GM21737 (cell line): ENCODE results near the gene PRPF31.
"Not testable (repeated sequence)": the region's sequence is repeated elsewhere in the genome, so short reads cannot be mapped to it uniquely, and the experiment has no call there.

Source experiments
- ATAC-seq: cut with Tn5 transposase; IDR thresholded peaks from one replicate; pipeline ENCODE4 v1.9.1; 2021; ENCODE audit warnings: mild to moderate bottlenecking, moderate library complexity; ENCODE audit not compliant: unreplicated experiment

PRPF31 gene

DNA sequence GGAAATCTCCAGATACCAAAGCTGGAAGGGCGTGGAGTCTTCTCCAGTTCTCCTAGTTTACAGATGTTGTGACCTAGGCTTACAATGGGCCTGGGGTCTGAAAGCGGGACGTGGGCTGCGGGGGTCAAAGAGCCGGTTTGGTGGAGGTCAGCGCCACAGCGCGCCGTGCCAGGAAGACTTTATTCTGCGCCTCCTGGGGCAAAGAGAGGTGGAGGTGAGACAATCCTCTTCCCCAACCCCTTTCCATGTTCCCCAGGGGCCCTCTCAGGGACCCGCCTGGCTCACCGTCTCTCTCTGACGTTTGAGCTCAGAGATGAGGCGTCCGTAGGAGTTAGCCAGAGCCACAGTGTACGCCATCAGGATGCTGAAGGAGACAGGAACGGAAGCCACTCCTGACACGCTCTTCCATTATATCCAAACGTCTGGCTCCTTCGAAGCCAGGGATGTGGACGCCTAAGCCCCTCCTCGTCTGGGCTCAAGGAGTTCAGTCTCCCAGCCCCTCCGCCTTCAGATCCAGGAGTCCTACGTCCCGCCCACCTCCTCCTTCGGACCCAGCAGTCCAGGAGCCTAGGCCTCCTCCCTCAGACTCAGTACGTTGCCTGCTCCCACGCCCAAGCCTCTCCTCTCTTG is 44.7 kb downstream of the PRPF31 start:
- no peak for ATAC-seq

DNA sequence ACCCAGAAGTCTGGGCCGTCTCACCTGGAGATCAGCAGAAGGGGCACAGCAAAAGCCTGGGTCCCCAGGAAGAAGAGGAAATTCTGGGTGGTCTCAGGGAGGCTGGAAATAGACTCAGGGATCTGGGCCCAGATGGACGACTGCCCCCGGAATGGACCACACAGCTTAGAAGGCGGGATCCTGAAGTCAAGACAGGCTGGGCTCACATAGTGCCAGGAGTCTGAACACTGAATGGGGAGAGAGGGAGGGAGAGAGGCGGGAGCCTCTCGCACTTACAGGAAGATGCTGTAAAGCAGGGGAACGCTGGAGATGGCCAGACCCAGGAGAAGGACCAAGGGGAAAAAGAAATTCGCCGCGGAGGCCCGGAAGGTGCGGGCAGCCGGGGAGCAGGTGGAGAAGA is 45.3 kb downstream of the PRPF31 start:
- ATAC-seq: no peak

DNA sequence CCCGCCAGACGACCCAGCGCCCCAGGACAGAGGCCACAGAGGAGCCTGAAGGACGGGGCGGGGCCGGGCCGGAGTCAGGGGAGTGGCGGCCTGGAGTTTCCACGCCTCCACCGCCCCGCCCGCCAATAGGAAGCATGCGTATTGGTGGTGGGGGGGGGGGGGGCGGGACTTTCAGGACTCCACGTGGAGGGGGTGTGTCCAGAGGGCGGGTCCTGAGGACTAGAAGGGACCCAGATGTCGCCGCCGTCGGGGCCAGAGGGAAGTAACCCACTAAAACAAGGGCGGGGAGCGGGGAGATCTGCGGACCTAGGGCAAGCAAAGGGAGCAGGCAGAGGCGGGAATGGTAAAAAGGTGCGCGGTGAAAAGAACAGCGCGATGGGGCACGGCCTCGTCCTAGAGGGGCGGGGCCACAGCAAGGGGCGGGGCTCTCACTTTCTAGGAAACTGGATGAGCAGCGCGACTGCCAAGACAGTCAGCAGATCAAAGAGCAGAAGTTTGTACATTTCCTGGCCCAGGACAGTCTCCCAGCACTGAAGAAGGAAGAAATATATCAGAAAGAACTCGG is 46.8 kb downstream of the PRPF31 start:
- no peak for ATAC-seq

DNA sequence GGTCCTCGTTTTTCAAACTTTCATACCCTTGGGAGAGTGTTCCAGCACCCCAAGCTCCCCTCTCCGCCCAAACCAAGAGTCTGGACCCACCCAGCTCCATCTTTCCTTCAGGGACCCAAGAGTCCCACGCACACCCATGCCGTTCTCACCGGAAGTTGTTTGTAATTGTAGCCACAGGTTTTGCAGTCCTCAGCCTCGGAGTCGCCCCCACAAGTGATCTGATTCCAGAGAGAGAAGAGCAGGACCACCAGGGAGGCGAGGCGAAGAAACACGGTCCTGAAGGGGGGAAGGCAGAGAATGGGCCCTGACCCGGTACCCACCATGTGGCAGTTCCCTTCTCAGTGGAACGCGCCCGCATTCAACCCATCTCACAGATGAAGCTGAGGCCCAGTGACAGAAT is 47.3 kb downstream of the PRPF31 start:
- no peak for ATAC-seq

DNA sequence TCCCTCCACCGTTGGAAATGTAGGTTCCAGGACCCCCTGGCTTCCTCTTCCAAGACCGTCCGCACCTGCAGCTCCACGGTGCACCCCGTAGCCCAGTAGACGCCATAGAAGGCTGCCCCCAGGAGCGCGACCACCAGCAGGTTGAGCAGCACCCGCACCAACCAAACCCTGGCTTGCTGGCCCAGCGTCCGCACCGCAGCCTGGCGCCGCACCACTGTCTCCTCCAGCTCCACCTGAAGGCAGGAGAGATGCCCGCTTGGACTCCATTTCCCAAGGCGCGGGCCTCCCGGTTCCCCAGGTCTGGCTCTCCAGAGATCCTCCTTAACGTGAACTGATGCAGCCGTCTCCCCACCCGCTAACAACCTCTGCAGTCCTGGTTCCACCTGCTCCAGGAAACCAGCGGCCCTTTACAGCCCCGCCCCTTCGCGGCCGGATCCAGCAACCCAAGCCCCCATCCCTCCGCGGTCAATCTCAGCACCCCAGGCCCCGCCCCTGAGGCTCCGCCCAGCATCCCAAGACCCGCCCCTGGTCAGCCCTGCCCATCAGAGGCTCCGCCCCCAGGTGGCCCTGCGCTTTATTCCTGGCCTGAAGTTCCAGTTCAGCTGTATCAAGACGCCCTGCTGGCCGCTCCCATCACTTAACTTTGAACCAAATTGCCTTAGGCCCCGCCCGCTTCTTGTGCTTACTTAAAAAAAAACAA is 49.0 kb downstream of the PRPF31 start:
- no peak for ATAC-seq

DNA sequence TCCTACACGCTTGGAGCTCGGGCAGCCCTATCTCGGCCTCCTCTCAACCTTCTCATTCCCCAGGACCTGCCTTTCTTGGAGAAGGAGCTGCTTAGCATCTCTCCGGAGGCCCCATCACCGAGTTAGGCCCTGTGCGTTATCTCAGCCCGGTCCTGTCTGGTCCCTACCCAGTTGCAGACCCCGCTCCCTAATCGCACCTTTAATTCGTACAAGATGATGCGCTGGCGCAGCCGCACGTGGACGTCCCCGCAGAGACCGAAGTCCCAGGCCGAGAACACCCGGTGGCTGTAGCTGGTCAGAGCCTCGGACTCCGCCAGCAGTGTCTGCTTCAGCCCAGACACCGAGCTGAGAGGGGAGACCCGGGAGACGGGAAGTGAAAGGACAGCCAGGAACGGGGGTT is 49.7 kb downstream of the PRPF31 start:
- ATAC-seq: no peak

DNA sequence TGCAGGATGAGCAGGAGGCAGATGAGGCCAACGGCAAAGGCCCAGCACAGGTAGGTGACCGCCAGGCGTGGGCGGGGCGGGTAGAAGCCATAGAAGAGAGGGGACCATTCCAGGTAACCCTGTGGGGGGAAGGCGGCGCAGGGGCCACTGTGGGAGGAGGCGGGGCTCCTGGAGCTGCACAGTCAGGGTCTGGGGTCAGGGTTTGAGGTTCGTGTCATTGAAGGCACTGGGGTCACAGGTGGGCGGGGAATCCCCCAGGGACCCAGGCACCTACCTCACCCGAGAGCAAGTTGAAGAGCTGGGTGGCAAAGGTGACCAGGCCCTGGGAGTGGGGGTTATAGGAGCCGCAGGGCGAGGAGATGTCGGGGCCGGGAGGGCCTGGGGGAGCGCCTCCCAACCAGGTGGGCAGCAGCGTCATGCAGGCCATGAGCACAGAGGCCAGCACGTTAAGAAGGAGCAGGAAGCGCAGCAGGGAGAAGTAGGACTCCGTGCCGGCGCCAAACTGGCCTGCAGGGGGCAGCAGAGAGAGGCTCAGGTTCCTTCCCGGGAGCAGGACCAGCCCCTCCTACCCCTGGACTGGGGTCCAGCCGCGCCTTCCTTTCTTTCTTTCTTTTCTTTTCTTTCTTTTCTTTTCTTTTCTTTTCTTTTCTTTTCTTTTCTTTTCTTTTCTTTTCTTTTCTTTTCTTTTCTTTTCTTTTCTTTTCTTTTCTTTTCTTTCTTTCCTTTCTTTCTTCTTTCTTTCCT is 52.8 kb downstream of the PRPF31 start:
- ATAC-seq: no peak

DNA sequence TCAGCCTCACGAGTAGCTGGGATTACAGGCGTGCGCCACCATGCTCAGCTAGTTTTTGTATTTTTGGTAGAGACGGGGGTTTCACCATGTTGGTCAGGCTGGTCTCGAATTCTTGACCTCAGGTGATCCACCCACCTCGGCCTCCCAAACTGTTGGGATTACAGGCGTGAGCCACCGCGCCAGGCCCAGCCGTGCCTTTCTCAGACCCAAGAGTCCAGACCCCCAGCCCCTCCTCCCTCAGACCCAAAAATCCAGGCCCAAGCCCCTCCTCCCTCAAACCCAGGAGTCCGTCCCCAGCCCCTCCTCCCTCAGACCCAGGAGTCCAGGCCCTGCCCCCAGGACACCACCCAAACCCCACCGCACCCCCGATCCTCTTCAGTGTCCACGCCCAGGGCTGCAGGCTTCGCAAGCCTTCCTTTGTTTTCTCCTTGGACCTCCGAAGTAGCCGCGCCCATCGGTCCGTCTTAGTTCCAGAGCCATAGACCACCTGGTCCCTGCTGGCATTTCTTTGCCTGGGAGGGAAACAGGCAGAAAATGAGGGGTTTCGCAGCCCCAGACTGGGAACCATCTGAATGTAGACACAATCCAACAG is 53.7 kb downstream of the PRPF31 start:
- no peak for ATAC-seq

DNA sequence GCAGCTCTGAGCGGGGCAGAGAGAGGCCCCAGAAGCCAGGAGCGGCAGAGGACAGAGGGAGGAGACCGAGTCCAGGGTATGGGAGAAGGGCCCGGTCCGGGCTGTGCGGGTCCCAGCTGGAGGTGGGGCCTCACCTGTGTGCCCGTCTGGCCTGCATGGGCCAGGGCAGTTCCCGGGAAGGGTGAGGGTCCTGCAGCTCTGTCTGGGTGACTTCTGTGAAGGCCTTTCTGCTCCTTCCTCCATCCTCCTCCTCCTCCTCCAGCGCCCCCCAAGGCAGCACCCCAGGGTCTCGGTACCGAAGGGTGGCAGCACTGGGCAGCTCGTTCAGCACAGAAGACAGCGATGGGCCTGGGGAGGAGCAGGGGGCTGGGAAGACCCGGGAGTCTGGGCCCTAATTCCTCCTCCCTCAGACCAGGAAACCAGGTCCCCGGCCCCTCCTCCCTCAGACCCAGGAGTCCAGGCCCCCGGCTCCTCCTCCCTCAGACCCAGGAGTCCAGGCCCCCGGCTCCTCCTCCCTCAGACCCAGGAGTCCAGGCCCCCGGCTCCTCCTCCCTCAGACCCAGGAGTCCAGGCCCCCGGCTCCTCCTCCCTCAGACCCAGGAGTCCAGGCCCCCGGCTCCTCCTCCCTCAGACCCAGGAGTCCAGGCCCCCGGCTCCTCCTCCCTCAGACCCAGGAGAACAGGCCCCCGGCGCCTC is 56.3 kb downstream of the PRPF31 start:
- not testable (repeated sequence) for ATAC-seq

DNA sequence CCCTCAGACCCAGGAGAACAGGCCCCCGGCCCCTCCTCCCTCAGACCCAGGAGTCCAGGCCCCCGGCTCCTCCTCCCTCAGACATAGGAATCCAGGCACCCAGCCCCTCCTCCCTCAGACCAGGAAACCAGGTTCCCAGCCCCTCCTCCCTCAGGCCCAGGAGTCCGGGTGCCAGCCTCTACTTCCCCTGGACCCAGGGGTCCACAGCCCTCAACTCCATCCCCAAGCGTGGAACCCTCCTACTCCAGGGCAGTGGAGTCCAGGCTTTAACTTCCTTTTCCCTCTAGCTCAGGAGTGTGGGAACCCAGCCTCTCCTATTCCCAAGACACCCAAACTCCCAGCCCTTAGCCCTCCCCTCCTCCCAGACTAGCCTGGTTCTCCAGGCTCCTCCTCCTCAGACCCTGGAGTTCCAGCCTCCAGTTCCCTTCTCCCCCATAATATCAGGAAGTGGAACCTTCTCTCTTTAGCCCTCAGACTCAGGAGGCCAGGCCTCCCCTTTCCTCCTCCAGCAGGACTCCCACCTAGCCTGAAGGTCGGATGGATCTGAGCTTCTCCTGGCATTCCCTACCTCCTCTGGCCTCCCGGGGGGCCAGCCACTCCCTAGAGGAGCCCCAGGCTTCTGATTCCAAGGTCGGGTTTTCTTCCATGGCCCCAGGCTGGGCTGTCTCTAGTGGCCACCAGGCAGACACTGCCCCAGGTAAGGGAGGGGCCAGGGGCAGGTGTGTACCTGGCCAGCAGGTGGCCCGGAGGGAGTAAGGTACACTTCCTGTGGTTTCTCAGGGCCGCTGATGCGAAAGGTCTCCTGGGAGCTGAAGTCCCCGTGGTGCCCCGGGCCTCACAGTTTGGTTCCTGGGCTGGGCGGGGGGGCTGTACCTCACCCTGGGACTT is 57.2 kb downstream of the PRPF31 start, which contains the start of gene TMC4:
TSS of gene TMC4 (minus strand) at position 690 of the 888 bp plus-strand sequence. CDS start at position 647, 43 bp downstream.
- no peak for ATAC-seq

DNA sequence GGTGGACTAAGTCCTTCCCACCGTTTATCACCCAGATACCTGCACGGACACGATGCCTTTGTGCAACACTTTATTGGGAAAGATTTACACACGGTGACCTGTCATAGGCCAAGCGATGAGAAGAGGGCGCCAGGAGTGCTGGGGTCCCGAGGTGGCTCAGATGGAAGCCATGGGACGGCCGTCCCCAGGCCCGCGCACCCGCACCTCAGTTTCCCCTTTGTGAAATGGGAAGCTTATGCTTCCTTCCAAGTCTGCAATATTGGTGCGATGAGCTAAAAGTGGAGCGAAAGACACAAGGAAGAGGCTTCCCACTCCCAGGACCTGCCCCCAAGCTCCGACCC is 57.8 kb downstream of the PRPF31 start:
- ATAC-seq: no peak

DNA sequence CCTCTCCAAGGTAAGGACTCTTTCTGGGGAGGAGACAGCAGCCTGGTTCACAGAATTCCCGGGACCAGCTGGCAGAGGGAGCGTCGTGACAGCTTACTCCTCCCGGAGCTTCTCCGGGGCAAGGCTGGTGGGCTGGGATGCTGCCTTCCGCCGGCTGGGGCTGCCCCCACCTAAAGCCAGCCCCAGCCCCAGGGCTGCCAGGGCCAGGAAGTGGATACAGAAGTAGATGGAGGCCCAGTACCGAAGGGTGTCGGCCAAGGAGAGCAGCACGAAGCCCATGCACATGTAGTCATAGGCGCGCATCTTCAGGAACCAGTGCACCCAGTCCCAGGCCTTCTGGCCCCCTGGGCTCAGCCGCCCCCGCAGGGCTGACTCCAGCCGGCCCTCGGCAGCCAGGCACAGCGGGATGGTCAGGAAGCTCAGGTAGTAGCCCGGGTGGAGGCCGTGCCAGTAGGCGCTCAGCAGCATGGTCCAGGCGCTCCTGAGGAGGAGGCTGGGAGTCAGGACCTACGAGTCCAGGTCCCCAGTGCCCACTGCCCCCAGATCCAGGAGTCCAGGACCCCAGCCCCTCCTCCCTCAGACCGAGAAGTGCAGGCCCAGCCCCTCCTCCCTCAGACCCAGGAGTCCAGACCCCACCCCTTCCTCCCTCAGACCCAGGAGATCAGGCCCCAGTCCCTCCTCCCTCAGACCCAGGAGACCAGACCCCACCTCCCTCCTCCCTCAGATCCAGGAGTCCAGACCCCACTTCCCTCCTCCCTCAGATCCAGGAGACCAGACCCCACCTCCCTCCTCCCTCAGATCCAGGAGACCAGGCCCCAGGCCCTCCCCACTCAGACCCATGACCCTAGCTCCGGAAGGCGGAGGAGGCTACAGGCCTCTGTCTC is 58.6 kb downstream of the PRPF31 start:
- ATAC-seq: no peak

DNA sequence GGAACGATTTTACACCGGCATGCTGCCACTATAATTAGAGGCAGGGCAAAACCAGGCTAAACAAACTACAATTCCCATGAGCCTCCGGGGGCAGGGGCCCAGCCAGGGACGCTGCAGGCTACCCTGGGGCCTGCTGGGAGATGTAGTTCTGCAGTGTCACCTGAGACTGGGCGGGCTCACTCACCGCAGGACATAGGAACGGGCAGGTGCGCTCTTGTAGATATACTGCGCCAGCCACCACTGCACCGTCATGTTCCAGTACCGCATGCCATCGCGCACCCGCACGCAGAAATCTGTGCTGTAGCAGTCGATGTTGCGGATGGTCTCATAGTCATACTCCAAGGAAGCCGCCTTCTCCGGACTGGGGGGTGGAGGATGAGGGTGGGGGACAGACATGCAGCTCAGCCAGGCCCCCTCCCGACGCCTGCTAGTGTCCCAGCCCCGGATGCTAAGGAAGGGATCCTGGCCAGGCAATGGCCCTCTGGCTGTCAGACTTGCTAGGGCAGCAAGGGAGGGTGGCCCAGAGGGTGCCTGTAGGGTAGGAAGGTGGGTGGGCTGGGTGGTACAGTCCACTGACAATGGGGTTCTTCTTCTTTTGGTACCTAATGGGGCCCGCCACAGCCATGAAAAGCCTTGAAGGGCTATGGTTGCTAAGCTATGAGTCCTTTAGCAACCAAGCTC is 63.2 kb downstream of the PRPF31 start:
- no peak for ATAC-seq

DNA sequence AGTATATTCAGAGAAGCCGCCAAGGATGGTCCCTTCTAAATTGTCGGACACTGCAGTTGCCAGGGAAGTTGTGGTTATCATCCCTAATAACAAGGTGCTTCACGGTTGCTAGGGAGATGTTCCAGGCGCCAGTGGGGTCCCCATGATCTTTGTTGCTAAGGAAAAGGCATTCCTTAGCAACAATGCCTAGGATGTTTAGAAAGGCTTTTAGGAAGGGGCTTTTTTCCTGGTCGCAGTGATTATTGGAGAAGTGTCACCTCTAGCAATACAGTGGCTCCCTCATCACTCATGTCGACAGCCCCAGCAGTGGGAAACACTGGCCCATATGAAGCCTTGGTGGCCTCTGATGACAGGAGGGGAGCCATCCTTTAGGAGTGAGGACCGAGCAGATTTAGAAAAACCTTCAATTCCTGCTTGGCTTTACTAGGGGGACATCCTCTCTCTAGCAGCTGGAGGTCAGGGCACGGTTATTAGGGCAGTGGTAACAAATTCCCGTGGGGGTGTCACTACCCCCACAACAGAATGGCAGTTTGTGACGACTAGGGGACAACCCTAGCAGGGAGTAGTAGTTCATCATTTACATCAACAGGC is 63.8 kb downstream of the PRPF31 start:
- no peak for ATAC-seq

DNA sequence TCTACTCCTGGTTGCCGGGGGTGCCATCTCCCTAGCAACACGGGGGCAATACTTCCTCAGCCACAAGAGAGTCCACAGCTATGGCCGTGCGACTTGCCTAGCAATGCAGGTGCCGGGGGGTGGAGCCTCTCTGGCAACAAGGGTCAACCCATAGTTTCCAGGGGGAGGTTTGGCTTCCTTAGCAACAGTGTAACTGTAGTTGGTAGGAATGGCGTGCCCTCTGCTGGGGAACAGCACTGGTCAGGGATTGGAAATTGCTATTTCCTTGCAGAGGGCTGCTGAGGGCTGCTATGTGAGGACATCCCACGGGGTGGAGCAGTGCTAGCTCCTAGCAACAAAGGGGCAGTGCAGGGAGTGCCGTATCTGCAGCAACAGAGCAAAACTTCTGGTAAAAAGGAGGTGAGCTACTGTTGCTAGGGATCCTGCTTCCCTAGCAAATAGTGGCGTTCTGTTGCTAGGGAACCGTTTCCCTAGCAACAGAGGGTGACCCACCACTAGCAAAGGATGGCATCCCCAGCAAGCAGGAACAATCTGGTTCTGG is 64.4 kb downstream of the PRPF31 start:
- no peak for ATAC-seq

DNA sequence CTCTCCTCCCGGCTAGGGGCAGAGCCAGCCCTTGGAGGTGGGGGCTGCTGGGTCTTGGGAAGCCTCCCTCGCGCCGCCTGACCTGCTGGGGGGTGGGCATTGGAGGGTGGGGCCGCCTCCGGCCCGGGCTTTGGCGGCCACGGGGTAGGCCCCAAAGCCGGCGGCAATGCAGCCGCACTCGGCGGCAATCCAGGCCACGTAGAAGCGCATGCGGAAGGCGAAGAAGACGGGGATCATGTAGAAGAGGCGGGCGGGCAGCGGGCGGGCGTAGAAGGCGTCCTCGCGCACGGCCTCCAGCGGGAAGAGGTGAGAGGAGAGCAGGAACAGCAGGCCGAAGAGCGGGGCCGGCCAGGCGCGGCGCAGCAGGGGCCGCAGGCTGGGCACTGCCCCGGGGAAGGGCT is 65.1 kb downstream of the PRPF31 start:
- no peak for ATAC-seq
